HG03025 (cell line): ENCODE results near the gene CELSR1.
"Not testable (repeated sequence)": the region's sequence is repeated elsewhere in the genome, so short reads cannot be mapped to it uniquely, and the experiment has no call there.

Source experiments
- ATAC-seq: cut with Tn5 transposase; IDR thresholded peaks from one replicate; pipeline ENCODE4 v1.9.1; 2021; ENCODE audit warnings: mild to moderate bottlenecking, moderate library complexity; ENCODE audit not compliant: unreplicated experiment, low FRiP score

The CELSR1 gene

GRCh38 chr22:46315976-46316375, 221.4 kb downstream of the CELSR1 start:
- ATAC-seq = no peak

- ATAC-seq = not testable (repeated sequence)
These were observed 224.6 kb downstream of the CELSR1 start for GRCh38 chr22:46312848-46313247.

GRCh38 chr22:46312056-46312455, 225.4 kb downstream of the CELSR1 start:
- ATAC-seq = no peak
